Stimulated activated CD8-positive, alpha-beta memory T cell treated with anti-CD3 and anti-CD28 coated beads, Interleukin-15, amount 100 ng/mL, for 1 hour (primary cell): Measurements from ENCODE around the gene CAMSAP3.

Experiments
- DNase-seq: peaks from one replicate; pipeline ENCODE4 v3.0.0-alpha.2; 2020; ENCODE audit warnings: low read depth

The CAMSAP3 gene, protein sequence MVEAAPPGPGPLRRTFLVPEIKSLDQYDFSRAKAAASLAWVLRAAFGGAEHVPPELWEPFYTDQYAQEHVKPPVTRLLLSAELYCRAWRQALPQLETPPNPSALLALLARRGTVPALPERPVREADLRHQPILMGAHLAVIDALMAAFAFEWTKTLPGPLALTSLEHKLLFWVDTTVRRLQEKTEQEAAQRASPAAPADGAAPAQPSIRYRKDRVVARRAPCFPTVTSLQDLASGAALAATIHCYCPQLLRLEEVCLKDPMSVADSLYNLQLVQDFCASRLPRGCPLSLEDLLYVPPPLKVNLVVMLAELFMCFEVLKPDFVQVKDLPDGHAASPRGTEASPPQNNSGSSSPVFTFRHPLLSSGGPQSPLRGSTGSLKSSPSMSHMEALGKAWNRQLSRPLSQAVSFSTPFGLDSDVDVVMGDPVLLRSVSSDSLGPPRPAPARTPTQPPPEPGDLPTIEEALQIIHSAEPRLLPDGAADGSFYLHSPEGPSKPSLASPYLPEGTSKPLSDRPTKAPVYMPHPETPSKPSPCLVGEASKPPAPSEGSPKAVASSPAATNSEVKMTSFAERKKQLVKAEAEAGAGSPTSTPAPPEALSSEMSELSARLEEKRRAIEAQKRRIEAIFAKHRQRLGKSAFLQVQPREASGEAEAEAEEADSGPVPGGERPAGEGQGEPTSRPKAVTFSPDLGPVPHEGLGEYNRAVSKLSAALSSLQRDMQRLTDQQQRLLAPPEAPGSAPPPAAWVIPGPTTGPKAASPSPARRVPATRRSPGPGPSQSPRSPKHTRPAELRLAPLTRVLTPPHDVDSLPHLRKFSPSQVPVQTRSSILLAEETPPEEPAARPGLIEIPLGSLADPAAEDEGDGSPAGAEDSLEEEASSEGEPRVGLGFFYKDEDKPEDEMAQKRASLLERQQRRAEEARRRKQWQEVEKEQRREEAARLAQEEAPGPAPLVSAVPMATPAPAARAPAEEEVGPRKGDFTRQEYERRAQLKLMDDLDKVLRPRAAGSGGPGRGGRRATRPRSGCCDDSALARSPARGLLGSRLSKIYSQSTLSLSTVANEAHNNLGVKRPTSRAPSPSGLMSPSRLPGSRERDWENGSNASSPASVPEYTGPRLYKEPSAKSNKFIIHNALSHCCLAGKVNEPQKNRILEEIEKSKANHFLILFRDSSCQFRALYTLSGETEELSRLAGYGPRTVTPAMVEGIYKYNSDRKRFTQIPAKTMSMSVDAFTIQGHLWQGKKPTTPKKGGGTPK

DNA sequence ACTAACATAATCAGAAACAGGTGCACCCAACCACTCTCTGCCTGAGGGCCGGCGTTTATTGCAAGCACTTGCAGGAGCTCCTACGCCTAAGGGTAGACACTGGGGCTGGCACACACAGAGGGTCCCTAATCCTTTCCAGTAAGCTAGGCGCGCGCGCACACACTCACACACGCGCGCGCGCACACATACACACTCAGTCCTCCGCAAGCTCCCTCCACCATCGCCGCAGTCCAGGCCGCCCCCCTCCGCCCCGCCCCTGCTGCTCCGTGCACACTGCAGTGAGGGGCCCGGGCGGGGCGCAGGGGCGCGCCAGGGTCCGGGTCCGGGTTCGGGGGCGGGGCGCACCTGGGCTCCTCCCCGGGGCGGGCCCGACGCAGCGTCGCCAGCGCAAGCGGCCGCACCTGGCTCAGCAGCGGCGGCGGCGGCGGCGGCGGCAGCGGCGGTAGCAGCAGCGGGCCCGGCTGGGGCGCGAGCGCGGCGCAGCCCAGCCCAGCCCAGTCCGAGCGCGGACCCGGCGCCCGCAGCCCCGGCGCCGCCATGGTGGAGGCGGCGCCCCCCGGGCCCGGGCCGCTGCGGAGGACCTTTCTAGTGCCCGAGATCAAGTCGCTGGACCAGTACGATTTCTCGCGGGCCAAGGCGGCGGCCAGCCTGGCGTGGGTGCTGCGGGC is at the start of gene CAMSAP3:
Gene CAMSAP3 (plus strand): TSS at position 398 of the 668 bp plus-strand sequence. CDS start 140 bp downstream, at position 538.
- no peak for DNase-seq

DNA sequence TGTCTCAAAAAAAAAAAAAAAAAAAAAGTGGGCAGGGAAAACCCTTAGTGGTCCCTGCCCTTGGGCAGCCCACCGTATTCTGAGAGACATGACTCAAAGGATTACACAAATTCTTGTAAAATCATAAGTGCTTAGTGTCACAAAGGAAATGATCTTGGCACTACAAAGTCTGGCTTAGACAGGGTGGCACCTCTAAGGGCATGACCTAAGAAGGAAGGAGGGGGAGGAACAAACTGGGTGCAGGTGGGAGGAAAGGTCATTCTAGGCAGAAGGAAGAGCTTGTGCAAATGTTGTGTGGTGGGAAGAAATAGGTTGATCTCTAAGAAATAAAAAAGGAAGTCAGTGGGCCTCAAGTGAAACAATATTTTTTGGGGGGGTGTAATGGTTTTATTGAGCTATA is 49.8 kb upstream of the CAMSAP3 start:
- no peak for DNase-seq

DNA sequence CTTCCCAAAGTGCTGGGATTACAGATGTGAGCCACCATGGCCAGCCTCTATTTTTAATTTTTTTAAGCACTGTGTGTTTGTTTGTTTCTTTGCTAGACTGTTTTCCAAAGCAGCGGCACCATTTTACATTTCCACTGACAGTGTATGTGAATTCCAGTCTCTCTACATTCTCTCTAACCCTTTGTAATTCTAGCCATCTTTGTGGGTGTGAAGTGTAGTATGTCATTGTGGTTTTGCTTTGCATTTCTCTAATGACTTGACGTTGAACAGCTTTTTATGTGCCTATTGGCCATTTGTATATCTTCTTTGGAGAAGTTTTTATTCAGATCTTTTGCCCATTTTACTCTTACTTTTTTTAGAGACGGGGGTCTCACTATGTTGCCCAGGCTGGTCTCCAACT is 48.5 kb upstream of the CAMSAP3 start:
- DNase-seq: no peak

DNA sequence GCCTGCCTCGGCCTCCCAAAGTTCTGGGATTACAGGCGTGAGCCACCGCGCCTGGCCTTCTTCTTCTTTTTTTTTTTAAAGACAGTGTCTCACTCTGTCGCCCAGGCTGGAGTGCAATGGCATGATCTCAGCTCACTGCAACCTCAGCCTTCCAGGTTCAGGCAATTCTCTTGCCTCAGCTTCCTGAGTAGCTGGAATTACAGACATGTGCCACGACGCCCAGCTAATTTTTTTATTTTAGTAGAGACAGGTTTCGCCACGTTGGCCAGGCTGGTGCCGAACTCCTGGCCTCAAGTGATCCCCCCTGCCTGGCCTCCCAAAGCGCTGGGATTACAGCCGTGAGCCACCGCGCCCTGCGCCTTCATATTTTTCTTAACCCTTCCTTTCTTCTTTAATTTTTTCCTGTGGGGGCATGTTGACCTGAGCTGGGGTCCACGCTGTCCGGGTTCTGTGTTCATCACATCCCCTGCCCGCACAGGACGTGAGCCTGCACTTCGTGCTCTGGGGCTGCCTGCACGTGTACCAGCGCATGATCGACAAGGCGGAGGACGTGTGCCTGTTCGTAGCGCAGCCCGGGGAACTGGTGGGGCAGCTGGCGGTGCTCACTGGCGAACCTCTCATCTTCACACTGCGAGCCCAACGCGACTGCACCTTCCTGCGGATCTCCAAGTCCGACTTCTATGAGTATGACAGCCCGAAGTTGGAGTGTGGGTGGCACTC is 46.1 kb upstream of the CAMSAP3 start:
- no peak for DNase-seq

DNA sequence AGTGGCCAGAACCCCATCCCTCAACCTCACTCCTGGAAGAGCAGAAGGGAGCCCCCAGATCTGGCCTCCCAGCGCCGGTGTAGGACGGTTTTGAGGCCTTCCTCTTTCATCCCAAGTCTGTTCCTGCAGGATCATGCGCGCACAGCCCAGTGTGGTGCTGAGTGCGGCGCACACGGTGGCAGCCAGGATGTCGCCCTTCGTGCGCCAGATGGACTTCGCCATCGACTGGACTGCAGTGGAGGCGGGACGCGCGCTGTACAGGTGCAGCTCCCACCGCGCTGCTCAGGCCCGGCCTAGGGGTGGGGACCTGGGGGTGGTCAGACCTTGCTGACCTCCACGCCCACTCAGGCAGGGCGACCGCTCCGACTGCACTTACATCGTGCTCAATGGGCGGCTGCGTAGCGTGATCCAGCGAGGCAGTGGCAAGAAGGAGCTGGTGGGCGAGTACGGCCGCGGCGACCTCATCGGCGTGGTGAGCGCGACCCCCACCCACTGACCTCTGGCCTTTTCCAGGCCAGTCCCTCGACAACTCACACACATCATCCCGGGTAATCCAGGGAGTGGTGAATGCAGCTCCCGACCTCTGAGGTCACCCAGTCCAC is 45.4 kb upstream of the CAMSAP3 start:
- no peak for DNase-seq

DNA sequence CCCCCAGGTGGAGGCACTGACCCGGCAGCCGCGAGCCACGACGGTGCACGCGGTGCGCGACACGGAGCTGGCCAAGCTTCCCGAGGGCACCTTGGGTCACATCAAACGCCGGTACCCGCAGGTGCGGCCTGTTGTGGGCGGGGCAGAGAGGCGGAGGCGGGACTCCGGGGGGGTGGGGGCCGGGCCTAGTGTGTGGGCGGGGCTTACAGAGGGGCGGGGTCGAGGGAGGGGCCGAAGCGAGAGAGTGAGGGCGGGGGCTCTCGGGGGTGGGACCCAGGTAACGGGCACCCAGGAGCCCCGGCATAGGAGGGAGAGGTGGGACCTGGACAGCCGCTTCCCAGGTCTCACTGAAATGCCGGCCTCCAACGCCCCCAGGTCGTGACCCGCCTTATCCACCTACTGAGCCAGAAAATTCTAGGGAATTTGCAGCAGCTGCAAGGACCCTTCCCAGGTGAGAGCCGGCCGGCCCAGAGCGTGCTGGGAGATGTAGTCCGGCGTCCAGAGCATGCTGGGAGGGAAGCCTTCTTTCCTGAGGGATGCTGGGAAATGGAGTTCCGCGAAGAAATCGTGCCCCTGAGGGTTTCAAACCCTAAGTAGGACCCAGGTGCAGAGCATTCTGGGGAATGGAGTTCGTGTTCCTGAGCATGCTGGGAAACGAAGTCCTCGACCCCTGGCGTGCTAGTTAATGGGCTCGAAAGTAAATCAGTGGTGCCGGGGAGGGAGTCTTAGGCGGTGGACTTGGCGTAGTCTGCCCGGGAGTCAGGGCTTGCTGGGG is 44.5 kb upstream of the CAMSAP3 start:
- no peak for DNase-seq

DNA sequence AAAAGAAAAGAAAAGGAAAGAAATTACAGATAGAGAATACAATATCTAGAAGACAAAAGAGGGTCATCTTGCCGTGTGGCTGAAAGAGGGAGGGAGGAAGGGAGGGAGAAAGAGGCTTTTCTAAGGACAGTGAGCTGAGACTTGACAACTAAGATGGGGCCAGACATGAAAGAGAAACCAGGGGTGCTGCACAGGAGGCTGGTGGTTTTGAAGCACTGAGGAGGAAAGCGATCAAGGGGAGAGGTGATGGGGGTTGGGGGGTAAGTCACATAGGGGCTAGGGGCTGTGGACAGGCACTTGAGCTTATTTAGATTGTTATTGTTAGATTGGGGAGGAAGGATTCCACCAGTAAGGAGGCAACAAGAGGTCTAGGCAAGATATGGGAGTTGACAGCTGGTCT is 42.9 kb upstream of the CAMSAP3 start:
- DNase-seq: no peak

DNA sequence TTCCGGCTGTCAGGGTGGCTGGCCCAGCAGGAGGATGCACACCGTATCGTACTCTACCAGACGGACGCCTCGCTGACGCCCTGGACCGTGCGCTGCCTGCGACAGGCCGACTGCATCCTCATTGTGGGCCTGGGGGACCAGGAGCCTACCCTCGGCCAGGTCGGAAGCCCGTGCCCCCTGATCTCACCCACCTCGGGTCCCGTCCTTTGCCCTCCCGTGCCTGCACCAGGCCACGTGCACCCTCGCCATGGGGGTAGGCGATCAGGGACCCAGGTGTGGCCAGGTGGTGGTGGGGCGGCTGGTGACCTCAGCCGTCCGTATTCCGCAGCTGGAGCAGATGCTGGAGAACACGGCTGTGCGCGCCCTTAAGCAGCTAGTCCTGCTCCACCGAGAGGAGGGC is 41.1 kb upstream of the CAMSAP3 start:
- no peak for DNase-seq

DNA sequence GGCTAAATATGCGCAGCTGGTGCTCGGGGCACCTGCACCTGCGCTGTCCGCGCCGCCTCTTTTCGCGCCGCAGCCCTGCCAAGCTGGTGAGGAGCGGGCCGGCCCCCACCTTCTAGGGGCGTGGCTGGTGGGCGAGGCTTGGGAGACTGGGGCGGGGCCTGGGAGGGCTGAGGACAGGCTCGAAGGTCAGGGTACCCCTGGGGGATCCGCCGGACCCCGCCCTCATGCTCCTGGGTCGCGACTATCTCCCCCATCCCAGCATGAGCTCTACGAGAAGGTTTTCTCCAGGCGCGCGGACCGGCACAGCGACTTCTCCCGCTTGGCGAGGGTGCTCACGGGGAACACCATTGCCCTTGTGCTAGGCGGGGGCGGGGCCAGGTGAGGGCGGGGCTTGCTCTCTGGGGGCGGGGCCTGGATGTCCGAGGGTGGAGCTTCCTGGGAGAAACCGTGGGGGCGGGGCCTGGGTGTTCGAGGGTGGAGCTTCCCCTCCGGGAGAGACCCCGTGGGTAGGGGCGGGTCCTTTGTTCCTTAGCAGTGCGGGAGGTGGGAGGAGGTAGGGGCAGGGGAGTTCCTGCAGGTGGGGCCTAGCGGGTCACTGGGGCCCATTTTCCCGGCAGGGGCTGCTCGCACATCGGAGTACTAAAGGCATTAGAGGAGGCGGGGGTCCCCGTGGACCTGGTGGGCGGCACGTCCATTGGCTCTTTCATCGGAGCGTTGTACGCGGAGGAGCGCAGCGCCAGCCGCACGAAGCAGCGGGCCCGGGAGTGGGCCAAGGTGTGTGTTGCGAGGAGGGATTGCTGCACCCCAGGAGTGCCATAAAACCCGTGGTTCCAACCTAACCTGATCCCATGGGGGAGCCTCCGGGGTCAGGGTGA is 40.4 kb upstream of the CAMSAP3 start:
- no peak for DNase-seq

DNA sequence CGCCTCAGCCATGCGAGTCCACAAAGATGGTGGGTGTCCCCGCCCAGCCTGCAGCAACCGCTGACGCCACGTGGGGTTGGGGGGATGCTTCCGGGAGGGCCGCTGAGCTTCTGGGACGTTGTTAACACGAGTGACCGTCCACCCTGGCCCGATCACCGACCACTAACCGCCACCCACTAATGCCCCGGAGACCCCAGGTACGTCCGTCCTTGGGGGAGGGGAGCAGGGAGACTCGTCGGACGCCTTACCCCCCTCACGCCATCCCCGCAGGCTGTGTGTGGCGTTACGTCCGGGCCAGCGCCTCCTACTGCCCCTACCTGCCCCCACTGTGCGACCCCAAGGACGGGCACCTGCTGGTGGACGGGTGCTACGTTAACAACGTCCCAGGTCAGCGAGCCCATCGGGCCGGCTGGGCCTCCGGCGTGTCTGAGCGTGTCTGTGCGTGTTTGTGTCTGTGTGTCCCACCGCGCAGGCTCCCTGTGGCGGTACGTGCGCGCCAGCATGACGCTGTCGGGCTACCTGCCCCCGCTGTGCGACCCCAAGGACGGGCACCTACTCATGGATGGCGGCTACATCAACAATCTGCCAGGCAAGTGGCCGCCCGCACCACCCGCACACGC is 38.9 kb upstream of the CAMSAP3 start:
- DNase-seq: no peak

DNA sequence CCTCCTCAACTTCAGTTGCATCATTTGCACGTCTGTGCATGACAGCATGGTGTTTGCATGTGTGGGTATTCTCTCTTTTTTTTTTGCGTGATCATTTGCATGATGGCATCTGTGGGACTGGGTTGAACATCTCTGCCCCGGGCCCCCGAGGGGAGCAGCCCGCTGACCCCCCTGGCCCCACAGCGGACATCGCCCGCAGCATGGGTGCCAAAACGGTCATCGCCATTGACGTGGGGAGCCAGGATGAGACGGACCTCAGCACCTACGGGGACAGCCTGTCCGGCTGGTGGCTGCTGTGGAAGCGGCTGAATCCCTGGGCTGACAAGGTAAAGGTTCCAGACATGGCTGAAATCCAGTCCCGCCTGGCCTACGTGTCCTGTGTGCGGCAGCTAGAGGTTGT is 37.0 kb upstream of the CAMSAP3 start:
- DNase-seq: no peak

DNA sequence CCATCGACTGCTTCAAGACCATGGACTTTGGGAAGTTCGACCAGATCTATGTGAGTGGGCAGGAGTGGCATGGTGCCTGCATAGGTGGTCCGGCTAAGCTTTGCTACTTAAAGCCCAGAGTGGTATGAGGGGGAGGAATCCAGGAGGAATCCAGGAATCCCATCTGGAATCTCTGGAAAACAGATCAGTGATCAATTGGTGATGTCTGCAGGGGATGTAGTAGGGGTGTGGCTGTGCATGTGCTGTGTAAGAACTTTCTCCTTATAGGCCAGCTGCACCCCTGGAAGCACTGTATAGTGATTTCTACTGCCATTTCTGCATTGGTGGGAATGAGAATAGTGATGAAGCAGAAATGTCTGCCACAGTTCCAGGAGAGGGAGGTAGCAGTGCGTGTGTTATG is 36.6 kb upstream of the CAMSAP3 start:
- no peak for DNase-seq

DNA sequence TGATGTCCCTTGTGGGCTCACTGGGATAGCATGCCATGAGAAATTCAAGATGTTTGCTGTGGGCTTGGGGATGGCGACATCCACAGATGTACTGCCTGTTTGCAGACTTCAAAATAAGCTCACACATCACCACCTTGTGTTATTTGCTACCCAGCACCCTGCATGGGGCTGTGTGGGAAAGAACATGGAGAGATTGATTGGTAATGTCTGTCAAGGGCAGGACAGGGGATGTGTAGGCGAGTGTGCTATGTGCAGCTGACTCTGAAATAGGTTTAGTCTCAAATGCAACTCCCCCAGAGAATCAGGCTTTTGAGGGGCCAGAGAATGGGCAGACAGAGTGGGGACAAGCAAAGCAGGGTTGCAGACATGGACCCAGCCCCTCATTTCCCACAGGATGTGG is 35.4 kb upstream of the CAMSAP3 start:
- DNase-seq: no peak

DNA sequence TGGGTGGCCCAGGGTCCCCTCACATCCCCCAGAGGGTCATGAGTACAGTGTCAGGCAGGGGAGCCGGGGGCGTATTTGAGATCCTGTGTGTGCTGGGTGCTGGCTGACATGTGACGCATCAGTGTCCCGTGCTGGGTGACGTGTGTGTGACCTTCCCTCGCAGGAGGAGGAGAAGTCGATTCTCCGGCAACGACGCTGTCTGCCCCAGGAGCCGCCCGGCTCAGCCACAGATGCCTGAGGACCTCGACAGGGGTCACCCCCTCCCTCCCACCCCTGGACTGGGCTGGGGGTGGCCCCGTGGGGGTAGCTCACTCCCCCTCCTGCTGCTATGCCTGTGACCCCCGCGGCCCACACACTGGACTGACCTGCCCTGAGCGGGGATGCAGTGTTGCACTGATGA is 34.3 kb upstream of the CAMSAP3 start:
- DNase-seq: no peak

DNA sequence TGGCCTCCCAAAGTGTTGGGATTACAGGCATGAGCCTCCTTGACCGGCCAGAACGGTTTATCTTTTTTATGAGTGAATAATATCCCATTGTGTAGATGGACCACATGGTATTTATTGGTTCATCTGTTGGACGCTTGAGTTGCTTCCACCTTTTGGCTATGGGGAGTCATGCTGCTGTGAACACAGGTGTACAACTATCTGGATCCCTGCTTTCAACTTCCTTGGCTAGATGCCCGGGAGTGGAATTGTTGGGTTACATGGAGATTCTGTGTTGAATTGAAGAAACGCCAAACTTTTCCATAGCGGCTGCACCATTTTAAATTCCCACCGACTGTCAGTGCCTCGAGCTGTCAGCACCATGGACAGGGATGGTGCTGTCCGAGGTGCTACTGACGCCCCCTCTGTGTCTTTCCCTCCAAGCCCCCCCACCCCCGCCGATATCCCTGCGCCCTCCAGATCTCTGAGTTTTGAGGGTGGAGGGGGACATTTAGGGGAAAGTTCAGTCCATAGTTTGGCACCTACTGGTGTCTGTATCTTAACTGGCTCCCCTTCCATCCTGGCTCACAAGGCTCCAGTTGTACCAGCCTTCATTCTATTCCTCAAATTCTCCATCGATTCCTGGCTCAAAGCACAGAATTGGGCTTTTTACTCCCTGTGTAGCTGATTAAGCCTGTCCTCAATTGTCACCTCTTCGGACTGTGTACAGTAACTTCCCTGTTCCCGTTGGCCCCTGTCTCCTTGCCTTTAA is 32.8 kb upstream of the CAMSAP3 start:
- no peak for DNase-seq

DNA sequence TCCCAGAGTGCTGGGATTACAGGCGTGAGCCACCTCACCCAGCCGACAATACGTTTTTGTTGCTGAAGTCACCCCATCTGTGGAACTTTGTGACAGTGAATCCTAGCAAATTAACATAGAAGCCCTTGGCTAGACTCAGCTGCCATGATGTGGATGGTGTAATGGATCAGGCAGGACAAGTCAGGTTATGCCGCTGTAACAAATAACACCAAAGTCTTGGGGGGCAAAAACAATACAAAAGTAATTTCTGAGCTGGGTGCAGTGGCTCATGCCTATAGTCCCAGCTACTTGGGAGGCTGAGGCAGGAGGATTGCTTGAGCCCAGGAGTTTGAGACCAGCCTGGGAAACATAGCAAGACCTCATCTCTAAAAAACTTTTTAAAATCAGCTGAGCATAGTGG is 30.8 kb upstream of the CAMSAP3 start:
- DNase-seq: no peak

DNA sequence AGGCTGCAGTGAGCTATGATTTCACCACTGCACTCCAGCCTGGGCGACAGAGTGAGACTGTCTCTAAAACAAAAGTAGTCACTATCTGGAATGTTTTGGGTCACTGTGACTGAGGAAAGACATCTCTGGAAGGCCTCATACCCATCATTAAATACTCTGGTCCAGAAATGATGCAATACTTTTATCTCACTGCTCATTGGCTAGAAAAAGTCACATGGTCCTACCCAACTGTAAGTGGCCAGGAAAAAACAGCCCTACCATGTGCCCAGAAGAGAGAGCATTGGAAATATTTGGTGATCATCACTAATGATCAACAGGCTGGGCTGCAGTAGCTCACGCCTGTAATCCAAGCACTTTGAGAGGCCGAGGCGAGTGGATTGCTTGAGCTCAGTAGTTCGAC is 30.3 kb upstream of the CAMSAP3 start:
- no peak for DNase-seq

DNA sequence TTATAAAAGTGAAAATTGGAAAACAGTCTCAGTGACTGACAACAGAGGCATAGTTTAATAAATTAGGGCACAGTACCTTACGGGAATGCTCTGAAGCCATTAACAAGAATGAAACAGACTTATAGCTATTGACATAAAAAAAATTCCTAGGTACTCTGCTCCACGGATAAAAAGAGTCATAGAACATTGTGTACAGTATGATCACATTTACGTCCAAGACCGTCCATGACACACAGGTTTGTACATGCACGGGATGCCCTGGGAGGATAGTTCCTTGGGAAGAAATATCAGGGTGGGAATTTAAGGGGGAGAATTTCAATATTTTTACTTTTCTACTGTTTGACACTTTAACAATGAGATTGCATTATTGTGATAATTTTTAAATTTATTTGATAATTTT is 24.9 kb upstream of the CAMSAP3 start:
- no peak for DNase-seq
